ENCODE results near the gene DPYD. TPM values are rescaled to one million over a fixed set of nuclear protein-coding genes. Genes with fewer than 3 reads are reported as not detected.

The DPYD gene
- total and polyA plus RNA-seq, 9 of the 15 experiments (the other 6 are each of a cell fraction or from before 2014, with no cell fraction given): 0.03 to 0.25 (median 0.08) TPM; not detected in 2

DNA sequence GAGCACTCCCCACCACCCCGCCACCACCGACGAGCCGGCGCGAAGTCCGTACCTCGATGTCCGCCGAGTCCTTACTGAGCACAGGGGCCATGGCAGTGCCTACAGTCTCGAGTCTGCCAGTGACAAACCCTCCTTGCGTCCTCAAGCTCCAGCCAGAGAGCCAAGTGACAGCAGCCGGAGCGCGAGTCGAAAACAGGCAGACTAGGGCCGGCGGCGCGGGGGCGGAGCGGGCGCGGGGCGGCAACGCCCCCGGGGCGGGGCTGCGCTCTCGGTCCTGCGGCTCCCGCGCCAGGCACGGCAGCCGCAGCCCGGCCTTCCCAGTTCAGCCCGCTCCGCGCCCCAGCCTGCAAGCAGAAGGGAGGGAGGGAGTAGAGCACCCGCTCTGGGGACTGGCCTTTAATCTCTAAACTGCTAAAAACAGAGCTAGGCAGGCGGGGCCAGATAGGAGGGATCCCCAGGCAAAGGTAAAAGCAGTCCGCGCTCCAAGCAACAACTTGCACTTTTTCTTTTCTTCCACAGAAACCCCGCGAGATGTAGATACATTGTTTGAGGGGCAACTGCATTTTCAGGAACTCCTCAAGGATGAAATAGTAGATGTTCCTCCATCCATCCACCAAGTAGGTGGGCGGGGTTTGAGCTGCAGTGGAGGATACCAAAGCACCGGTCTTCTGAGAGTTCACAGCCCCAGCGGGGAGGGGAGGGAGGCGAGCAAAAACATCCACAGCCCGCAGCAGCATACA, at the start of gene DPYD (continued):
- TF ChIP-seq, protein P1, sequence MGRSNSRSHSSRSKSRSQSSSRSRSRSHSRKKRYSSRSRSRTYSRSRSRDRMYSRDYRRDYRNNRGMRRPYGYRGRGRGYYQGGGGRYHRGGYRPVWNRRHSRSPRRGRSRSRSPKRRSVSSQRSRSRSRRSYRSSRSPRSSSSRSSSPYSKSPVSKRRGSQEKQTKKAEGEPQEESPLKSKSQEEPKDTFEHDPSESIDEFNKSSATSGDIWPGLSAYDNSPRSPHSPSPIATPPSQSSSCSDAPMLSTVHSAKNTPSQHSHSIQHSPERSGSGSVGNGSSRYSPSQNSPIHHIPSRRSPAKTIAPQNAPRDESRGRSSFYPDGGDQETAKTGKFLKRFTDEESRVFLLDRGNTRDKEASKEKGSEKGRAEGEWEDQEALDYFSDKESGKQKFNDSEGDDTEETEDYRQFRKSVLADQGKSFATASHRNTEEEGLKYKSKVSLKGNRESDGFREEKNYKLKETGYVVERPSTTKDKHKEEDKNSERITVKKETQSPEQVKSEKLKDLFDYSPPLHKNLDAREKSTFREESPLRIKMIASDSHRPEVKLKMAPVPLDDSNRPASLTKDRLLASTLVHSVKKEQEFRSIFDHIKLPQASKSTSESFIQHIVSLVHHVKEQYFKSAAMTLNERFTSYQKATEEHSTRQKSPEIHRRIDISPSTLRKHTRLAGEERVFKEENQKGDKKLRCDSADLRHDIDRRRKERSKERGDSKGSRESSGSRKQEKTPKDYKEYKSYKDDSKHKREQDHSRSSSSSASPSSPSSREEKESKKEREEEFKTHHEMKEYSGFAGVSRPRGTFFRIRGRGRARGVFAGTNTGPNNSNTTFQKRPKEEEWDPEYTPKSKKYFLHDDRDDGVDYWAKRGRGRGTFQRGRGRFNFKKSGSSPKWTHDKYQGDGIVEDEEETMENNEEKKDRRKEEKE (IDR thresholded peaks at IDR 0.05; ENCODE audit: borderline replicate concordance in 1 of 2, control insufficient read depth in 1 of 2, low read depth in 2 of 2, low read length in 1 of 2): no peak
- TF ChIP-seq SIN3A (IDR thresholded peaks at IDR 0.05; ENCODE audit: borderline replicate concordance in 2 of 2, control insufficient read depth in 1 of 2, low read depth in 2 of 2, low read length in 2 of 2): no peak
- TF ChIP-seq SIX5 (IDR thresholded peaks at IDR 0.05; ENCODE audit: borderline replicate concordance in 1 of 2, insufficient read depth in 1 of 2, low read depth in 1 of 2, low read length in 2 of 2): no peak
- TF ChIP-seq DPF2 (IDR thresholded peaks at IDR 0.05): peak; percentile 13; the same call in 1 of the 2 replicates
- TF ChIP-seq, protein P2, sequence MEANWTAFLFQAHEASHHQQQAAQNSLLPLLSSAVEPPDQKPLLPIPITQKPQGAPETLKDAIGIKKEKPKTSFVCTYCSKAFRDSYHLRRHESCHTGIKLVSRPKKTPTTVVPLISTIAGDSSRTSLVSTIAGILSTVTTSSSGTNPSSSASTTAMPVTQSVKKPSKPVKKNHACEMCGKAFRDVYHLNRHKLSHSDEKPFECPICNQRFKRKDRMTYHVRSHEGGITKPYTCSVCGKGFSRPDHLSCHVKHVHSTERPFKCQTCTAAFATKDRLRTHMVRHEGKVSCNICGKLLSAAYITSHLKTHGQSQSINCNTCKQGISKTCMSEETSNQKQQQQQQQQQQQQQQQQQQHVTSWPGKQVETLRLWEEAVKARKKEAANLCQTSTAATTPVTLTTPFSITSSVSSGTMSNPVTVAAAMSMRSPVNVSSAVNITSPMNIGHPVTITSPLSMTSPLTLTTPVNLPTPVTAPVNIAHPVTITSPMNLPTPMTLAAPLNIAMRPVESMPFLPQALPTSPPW (CRISPR knock-in tag; IDR thresholded peaks at IDR 0.05): peak; percentile 78
- TF ChIP-seq L3MBTL2 (IDR thresholded peaks at IDR 0.05): peak; percentile 62; the same call in 1 of the 2 replicates
- TF ChIP-seq NFIC (IDR thresholded peaks at IDR 0.05): 0 out of 2 replicates have a peak, but pooled peaks have one; percentile 7
- TF ChIP-seq LEF1 (IDR thresholded peaks at IDR 0.05): no peak
- peak; percentile 45 for TF ChIP-seq EGR1 (conservative IDR thresholded peaks at IDR 0.05)
- TF ChIP-seq HEY1 (CRISPR knock-in tag; IDR thresholded peaks at IDR 0.05; ENCODE audit: borderline replicate concordance): no peak
- no peak for TF ChIP-seq KDM1A (IDR thresholded peaks at IDR 0.05)
- TF ChIP-seq, protein P3, sequence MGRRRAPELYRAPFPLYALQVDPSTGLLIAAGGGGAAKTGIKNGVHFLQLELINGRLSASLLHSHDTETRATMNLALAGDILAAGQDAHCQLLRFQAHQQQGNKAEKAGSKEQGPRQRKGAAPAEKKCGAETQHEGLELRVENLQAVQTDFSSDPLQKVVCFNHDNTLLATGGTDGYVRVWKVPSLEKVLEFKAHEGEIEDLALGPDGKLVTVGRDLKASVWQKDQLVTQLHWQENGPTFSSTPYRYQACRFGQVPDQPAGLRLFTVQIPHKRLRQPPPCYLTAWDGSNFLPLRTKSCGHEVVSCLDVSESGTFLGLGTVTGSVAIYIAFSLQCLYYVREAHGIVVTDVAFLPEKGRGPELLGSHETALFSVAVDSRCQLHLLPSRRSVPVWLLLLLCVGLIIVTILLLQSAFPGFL (CRISPR knock-in tag; IDR thresholded peaks at IDR 0.05): no peak
